HepG2 (cell line): Measurements from ENCODE around the gene IQCN. TPM values are rescaled to one million over a fixed set of nuclear protein-coding genes. Genes with fewer than 3 reads are reported as not detected.
A peak's percentile ranks its signal among the peaks of the same experiment; 100 is the strongest.

Source experiments
- CBX5 ChIP-seq: sonication (generic); formaldehyde crosslinking; IDR thresholded peaks from 2 replicates; pipeline ENCODE4 v1.4.0; 2020; ENCODE audit warnings: missing genetic modification reagents, borderline replicate concordance
- EEA1 ChIP-seq: sonication (generic); formaldehyde crosslinking; IDR thresholded peaks from 2 replicates; pipeline ENCODE4 v1.5.1; 2020; ENCODE audit warnings: mild to moderate bottlenecking, missing genetic modification reagents, borderline replicate concordance
- EZH2 ChIP-seq: conservative IDR thresholded peaks from 2 replicates; pipeline ENCODE4 v1.6.1; 2012; ENCODE audit warnings: mild to moderate bottlenecking, low read depth, low read length, moderate library complexity
- IRX3 ChIP-seq: sonication (generic); formaldehyde crosslinking; IDR thresholded peaks from 2 replicates; pipeline ENCODE4 v1.8.1; 2023; ENCODE audit warnings: mild to moderate bottlenecking, low read depth, missing genetic modification reagents, borderline replicate concordance
- POLR2A ChIP-seq, 2 experiments: IDR thresholded peaks; 2 replicates each; pipeline ENCODE4 v1.6.1; 2011; ENCODE audit warnings: low read depth in 2 of 2, low read length in 2 of 2, mild to moderate bottlenecking in 1 of 2, moderate library complexity in 1 of 2; ENCODE audit not compliant: insufficient read depth in 1 of 2
- POLR2AphosphoS2 ChIP-seq: IDR thresholded peaks from 2 replicates; pipeline ENCODE4 v1.6.1; 2011; ENCODE audit warnings: low read depth, low read length, improper control_type of control experiment
- RARG ChIP-seq: sonication (generic); formaldehyde crosslinking; IDR thresholded peaks from 2 replicates; pipeline ENCODE4 v1.4.0; 2020; ENCODE audit warnings: low read depth, mild to moderate bottlenecking, missing genetic modification reagents
- RFXAP ChIP-seq: sonication (generic); formaldehyde crosslinking; IDR thresholded peaks from 2 replicates; pipeline ENCODE4 v1.4.0; 2020; ENCODE audit warnings: missing genetic modification reagents, borderline replicate concordance
- STAG1 ChIP-seq: sonication (generic); formaldehyde crosslinking; IDR thresholded peaks from 2 replicates; pipeline ENCODE4 v1.4.0; 2020; ENCODE audit warnings: missing genetic modification reagents
- TSC22D2 ChIP-seq: sonication (generic); formaldehyde crosslinking; IDR thresholded peaks from 2 replicates; pipeline ENCODE4 v1.5.1; 2020; ENCODE audit warnings: missing genetic modification reagents, mild to moderate bottlenecking, borderline replicate concordance
- ZFAT ChIP-seq: sonication (generic); formaldehyde crosslinking; conservative IDR thresholded peaks from 2 replicates; pipeline ENCODE4 v1.8.1; 2023; ENCODE audit warnings: missing genetic modification reagents, inconsistent platforms
- ZMYM4 ChIP-seq: sonication (generic); formaldehyde crosslinking; IDR thresholded peaks from 2 replicates; pipeline ENCODE4 v1.8.1; 2023; ENCODE audit warnings: mild to moderate bottlenecking, missing genetic modification reagents
- ZNF225 ChIP-seq: sonication (generic); formaldehyde crosslinking; IDR thresholded peaks from 2 replicates; pipeline ENCODE4 v1.4.0; 2020; ENCODE audit warnings: mild to moderate bottlenecking, missing genetic modification reagents
- ZNF333 ChIP-seq: sonication (generic); formaldehyde crosslinking; IDR thresholded peaks from 2 replicates; pipeline ENCODE4 v1.4.0; 2020; ENCODE audit warnings: mild to moderate bottlenecking, missing genetic modification reagents, borderline replicate concordance
- ZNF350 ChIP-seq: sonication (generic); formaldehyde crosslinking; IDR thresholded peaks from 2 replicates; pipeline ENCODE4 v1.4.0; 2020; ENCODE audit warnings: mild to moderate bottlenecking, low read depth, missing genetic modification reagents, borderline replicate concordance
- ZNF430 ChIP-seq: sonication (generic); formaldehyde crosslinking; IDR thresholded peaks from 2 replicates; pipeline ENCODE4 v1.9.0; 2021; ENCODE audit warnings: mild to moderate bottlenecking, missing genetic modification reagents
- polyA plus RNA-seq, 8 experiments: library from polyadenylated mRNA; depleted of rRNA in 3 of 8; stranded (reverse) in 7 of 8; unstranded in 1 of 8; fragments of >200 nt; fragmentation: Illumina TruSeq in 4 of 8; extraction: Trizol in 4 of 8; gene quantifications; 2 replicates each; pipeline versions ENCODE4 v1.2.1 to v1.2.3, GENCODE V29; 2011 to 2016; ENCODE audit warnings: low read depth in 4 of 8, missing spikeins in 1 of 8, mixed read lengths in 1 of 8; ENCODE audit not compliant: insufficient read depth in 1 of 8
- total RNA-seq, 5 experiments: library from RNA; depleted of rRNA; stranded (reverse); fragments of >200 nt; fragmentation: Illumina TruSeq; extraction: Trizol; gene quantifications; 2 replicates each; pipeline ENCODE4 v1.2.3, GENCODE V29; 2016; ENCODE audit warnings: low read depth in 1 of 5
- TF ChIP-seq, protein P1 (sequence below): sonication (generic); formaldehyde crosslinking; IDR thresholded peaks from 2 replicates; pipeline ENCODE4 v1.8.1; 2022; ENCODE audit warnings: mild to moderate bottlenecking, missing genetic modification reagents
- TF ChIP-seq, protein P2 (sequence below): sonication (generic); formaldehyde crosslinking; IDR thresholded peaks from 2 replicates; pipeline ENCODE4 v1.4.0; 2020; ENCODE audit warnings: mild to moderate bottlenecking, missing genetic modification reagents
- TF ChIP-seq, protein P3 (sequence below): sonication (generic); formaldehyde crosslinking; IDR thresholded peaks from 2 replicates; pipeline ENCODE4 v1.4.0; 2020; ENCODE audit warnings: missing genetic modification reagents, mild to moderate bottlenecking, borderline replicate concordance
- TF ChIP-seq, protein P4 (sequence below): sonication (generic); formaldehyde crosslinking; IDR thresholded peaks from 2 replicates; pipeline ENCODE4 v1.8.1; 2022; ENCODE audit warnings: low read depth, mild to moderate bottlenecking, missing genetic modification reagents

The IQCN gene
- total and polyA plus RNA-seq, 2 of the 13 experiments (the other 11 are each of a cell fraction or from before 2014, with no cell fraction given), result 0.04 to 0.18 TPM

DNA sequence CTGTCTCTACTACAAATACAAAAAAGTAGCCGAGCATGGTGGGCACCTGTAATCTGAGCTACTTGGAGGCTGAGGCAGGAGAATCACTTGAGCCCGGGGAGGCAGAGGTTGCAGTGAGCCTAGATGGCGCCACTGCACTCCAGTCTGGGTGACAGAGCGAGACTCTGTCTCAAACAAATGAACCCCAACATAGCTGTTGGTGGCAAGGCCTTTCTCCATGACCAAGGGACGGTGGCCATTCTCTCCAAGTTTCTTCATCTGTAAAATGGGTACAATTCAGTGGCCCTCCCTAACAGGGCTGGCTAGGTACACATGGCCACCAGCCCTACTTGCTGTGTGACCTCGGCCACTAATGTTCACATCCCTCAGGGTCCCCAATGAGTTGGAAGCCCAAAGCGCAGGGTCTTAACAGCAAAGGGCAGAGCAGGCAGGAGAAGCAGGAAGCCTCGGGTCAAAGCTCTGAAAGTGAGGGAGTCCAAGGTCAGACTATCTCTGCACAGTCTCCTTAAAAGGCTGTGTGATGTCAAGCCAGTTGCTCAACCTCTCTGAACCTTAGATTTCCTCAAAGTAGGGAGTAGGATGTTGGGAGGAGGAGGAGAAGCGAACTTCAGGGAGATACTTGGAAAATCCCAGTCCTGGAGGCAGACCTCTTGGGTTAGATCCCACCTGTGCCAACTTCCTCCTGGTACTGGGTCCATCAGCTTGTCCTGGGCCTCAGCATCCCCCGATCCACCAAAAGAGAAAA, 4.4 kb upstream of the IQCN start (continued):
- TF ChIP-seq, protein P1, sequence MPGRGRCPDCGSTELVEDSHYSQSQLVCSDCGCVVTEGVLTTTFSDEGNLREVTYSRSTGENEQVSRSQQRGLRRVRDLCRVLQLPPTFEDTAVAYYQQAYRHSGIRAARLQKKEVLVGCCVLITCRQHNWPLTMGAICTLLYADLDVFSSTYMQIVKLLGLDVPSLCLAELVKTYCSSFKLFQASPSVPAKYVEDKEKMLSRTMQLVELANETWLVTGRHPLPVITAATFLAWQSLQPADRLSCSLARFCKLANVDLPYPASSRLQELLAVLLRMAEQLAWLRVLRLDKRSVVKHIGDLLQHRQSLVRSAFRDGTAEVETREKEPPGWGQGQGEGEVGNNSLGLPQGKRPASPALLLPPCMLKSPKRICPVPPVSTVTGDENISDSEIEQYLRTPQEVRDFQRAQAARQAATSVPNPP (CRISPR knock-in tag), result no peak
- no peak for TF ChIP-seq IRX3 (CRISPR knock-in tag)
- no peak for TF ChIP-seq ZNF225 (CRISPR knock-in tag)
- peak; percentile 13; the same call in 1 of the 2 replicates for TF ChIP-seq ZNF350 (CRISPR knock-in tag)
- 0 out of 2 replicates have a peak, but pooled peaks have one; percentile 8 for TF ChIP-seq ZMYM4 (CRISPR knock-in tag)
- TF ChIP-seq, protein P2, sequence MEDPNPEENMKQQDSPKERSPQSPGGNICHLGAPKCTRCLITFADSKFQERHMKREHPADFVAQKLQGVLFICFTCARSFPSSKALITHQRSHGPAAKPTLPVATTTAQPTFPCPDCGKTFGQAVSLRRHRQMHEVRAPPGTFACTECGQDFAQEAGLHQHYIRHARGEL, result no peak
- TF ChIP-seq, protein P3, sequence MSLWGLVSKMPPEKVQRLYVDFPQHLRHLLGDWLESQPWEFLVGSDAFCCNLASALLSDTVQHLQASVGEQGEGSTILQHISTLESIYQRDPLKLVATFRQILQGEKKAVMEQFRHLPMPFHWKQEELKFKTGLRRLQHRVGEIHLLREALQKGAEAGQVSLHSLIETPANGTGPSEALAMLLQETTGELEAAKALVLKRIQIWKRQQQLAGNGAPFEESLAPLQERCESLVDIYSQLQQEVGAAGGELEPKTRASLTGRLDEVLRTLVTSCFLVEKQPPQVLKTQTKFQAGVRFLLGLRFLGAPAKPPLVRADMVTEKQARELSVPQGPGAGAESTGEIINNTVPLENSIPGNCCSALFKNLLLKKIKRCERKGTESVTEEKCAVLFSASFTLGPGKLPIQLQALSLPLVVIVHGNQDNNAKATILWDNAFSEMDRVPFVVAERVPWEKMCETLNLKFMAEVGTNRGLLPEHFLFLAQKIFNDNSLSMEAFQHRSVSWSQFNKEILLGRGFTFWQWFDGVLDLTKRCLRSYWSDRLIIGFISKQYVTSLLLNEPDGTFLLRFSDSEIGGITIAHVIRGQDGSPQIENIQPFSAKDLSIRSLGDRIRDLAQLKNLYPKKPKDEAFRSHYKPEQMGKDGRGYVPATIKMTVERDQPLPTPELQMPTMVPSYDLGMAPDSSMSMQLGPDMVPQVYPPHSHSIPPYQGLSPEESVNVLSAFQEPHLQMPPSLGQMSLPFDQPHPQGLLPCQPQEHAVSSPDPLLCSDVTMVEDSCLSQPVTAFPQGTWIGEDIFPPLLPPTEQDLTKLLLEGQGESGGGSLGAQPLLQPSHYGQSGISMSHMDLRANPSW (CRISPR knock-in tag), result 0 out of 2 replicates have a peak, but pooled peaks have one; percentile 0
- TF ChIP-seq RARG, result no peak
- no peak for TF ChIP-seq ZFAT (CRISPR knock-in tag)
- 0 out of 2 replicates have a peak, but pooled peaks have one; percentile 6 for TF ChIP-seq RFXAP
- TF ChIP-seq POLR2AphosphoS2, result peak; percentile 96
- no peak for TF ChIP-seq TSC22D2 (CRISPR knock-in tag)
- peak; percentile 27; the same call in 1 of the 2 replicates for TF ChIP-seq STAG1 (CRISPR knock-in tag)
- TF ChIP-seq, protein P4, sequence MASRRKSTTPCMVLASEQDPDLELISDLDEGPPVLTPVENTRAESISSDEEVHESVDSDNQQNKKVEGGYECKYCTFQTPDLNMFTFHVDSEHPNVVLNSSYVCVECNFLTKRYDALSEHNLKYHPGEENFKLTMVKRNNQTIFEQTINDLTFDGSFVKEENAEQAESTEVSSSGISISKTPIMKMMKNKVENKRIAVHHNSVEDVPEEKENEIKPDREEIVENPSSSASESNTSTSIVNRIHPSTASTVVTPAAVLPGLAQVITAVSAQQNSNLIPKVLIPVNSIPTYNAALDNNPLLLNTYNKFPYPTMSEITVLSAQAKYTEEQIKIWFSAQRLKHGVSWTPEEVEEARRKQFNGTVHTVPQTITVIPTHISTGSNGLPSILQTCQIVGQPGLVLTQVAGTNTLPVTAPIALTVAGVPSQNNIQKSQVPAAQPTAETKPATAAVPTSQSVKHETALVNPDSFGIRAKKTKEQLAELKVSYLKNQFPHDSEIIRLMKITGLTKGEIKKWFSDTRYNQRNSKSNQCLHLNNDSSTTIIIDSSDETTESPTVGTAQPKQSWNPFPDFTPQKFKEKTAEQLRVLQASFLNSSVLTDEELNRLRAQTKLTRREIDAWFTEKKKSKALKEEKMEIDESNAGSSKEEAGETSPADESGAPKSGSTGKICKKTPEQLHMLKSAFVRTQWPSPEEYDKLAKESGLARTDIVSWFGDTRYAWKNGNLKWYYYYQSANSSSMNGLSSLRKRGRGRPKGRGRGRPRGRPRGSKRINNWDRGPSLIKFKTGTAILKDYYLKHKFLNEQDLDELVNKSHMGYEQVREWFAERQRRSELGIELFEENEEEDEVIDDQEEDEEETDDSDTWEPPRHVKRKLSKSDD (CRISPR knock-in tag), result no peak
- 0 out of 2 replicates have a peak, but pooled peaks have one; percentile 18 for TF ChIP-seq EEA1 (CRISPR knock-in tag)
- no peak for TF ChIP-seq EZH2
- TF ChIP-seq ZNF333 (CRISPR knock-in tag), result no peak
- TF ChIP-seq CBX5 (CRISPR knock-in tag), result 0 out of 2 replicates have a peak, but pooled peaks have one; percentile 28
- TF ChIP-seq POLR2A (IDR thresholded peaks at IDR 0.05; ENCODE audit: insufficient read depth in 1 of 2, low read depth in 2 of 2, low read length in 2 of 2), result peak; percentile 12 to 32; a peak in 1 of 4 replicates
- TF ChIP-seq ZNF430, result peak; percentile 70; the same call in 1 of the 2 replicates
